Liver (tissue), 3 donors: ENCODE measurements around the gene RGS14.

Experiments used
- CTCF ChIP-seq: fragments of 150-350 bp; IDR thresholded peaks from 2 replicates; pipeline ENCODE4 v1.5.1; 2017; ENCODE audit warnings: improper control_type of control experiment, low read depth, low read length; ENCODE audit not compliant: missing input control
- RAD21 ChIP-seq, 2 donors: IDR thresholded peaks; 2 replicates each; pipeline ENCODE4 v1.6.1; 2016; ENCODE audit warnings: antibody characterized with exemption in 2 of 2, mild to moderate bottlenecking in 2 of 2
- donor health status: healthy.
- donor health status: healthy.

GRCh38 chr5:177393990-177394389 is 36.3 kb downstream of the RGS14 start:
- no peak for TF ChIP-seq CTCF
- TF ChIP-seq RAD21 (IDR thresholded peaks at IDR 0.05), result no peak
